ENCODE results near the gene LYRM4.

The LYRM4 gene

DNA sequence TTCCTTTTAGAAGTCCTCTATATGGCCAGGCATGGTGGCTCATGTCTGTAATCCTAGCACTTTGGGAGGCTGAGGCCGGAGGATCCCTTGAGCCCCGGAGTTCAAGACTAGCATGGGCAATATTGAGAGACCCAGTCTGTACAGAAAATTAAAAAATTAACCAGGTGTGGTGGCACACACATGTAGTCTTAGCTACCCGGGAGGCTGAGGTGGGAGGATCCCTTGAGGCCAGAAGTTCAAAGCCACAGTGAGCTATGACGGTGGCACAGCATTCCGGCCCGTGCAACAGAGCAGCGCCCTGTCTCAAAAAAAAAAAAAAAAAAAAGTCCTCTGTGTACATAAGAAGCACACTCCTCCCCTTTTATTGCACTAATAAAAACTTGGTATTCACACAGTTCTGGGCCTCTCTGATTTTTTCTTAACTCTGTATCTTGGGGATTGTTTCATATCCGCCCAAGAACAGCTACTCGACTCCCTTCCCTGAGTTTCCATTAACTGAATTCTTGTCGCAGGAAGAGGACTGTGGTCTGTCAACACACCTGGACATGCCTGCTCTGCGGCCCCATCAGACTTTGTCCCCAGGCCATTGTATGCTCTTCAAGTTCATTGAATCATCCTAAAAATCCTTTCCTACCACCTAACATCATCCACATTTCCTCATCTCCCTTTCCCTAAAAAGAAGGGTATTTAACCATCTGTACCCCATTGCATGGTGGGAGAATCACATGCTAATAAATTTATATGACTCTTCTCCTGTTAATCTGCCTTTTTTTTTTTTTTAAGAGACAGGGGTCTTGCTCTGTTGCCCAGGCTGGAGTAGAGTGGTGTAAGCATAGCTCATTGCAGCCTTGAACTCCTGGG is 201.5 kb downstream of the LYRM4 start:
- H3K27ac ChIP-seq, result no peak overlapping the region
- no peak for TF ChIP-seq ZFX (IDR thresholded peaks at IDR 0.05; ENCODE audit: borderline replicate concordance)
- TF ChIP-seq, protein P1, sequence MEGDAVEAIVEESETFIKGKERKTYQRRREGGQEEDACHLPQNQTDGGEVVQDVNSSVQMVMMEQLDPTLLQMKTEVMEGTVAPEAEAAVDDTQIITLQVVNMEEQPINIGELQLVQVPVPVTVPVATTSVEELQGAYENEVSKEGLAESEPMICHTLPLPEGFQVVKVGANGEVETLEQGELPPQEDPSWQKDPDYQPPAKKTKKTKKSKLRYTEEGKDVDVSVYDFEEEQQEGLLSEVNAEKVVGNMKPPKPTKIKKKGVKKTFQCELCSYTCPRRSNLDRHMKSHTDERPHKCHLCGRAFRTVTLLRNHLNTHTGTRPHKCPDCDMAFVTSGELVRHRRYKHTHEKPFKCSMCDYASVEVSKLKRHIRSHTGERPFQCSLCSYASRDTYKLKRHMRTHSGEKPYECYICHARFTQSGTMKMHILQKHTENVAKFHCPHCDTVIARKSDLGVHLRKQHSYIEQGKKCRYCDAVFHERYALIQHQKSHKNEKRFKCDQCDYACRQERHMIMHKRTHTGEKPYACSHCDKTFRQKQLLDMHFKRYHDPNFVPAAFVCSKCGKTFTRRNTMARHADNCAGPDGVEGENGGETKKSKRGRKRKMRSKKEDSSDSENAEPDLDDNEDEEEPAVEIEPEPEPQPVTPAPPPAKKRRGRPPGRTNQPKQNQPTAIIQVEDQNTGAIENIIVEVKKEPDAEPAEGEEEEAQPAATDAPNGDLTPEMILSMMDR (IDR thresholded peaks at IDR 0.05), result no peak
